GM21360 (cell line): ENCODE data around the gene DCTN5.
A peak's percentile ranks its signal among the peaks of the same experiment; 100 is the strongest.

Source experiments
- ATAC-seq: cut with Tn5 transposase; IDR thresholded peaks from one replicate; pipeline ENCODE4 v1.9.1; 2021; ENCODE audit warnings: mild to moderate bottlenecking, moderate library complexity; ENCODE audit not compliant: unreplicated experiment

Gene DCTN5

GRCh38 chr16:23651943-23652468 is 10.7 kb downstream of the DCTN5 start:
- no peak for ATAC-seq

- no peak for ATAC-seq
Measured at GRCh38 chr16:23663918-23664317, 22.7 kb downstream of the DCTN5 start.

- ATAC-seq, result no peak
Measured at GRCh38 chr16:23666571-23667354, 25.5 kb downstream of the DCTN5 start.

GRCh38 chr16:23667355-23667659 is 26.0 kb downstream of the DCTN5 start:
- no peak for ATAC-seq

GRCh38 chr16:23668225-23668624 is 27.0 kb downstream of the DCTN5 start:
- no peak for ATAC-seq

- no peak for ATAC-seq
Measured at GRCh38 chr16:23668873-23669272, 27.6 kb downstream of the DCTN5 start.

GRCh38 chr16:23670137-23670776 is 29.0 kb downstream of the DCTN5 start:
- peak; percentile 86 for ATAC-seq

GRCh38 chr16:23673971-23674614 is 32.8 kb downstream of the DCTN5 start:
- no peak for ATAC-seq

- no peak for ATAC-seq
Measured at GRCh38 chr16:23676924-23677480, 35.7 kb downstream of the DCTN5 start.

- peak; percentile 78 for ATAC-seq
Measured at GRCh38 chr16:23678430-23679273, 37.4 kb downstream of the DCTN5 start, which contains the start of gene PLK1. TSS of gene PLK1 (plus strand) at chr16:23678889. CDS start at chr16:23678933, 44 bp downstream.

GRCh38 chr16:23679274-23679985 is 38.2 kb downstream of the DCTN5 start:
- no peak for ATAC-seq

GRCh38 chr16:23679986-23680336 is 38.7 kb downstream of the DCTN5 start:
- no peak for ATAC-seq

- no peak for ATAC-seq
Measured at GRCh38 chr16:23682181-23682580, 40.9 kb downstream of the DCTN5 start.

GRCh38 chr16:23683487-23683886 is 42.2 kb downstream of the DCTN5 start:
- no peak for ATAC-seq

- no peak for ATAC-seq
Measured at GRCh38 chr16:23687034-23687808, 46.0 kb downstream of the DCTN5 start.

- no peak for ATAC-seq
Measured at GRCh38 chr16:23689442-23690187, 48.3 kb downstream of the DCTN5 start.

GRCh38 chr16:23690771-23691482 is 49.7 kb downstream of the DCTN5 start:
- ATAC-seq, result no peak
